Activated CD4-positive, alpha-beta T cell treated with anti-CD3 and anti-CD28 coated beads, Interleukin-2, amount 10 ng/mL, durations not matched to agents 7 days and 5 days (primary cell): ENCODE results near the gene C16orf82. TPM values are rescaled to one million over a fixed set of nuclear protein-coding genes. Genes with fewer than 3 reads are reported as not detected.
"Not testable (repeated sequence)": the region's sequence is repeated elsewhere in the genome, so short reads cannot be mapped to it uniquely, and the experiment has no call there.

Experiments
- CTCF ChIA-PET: fragments of 350-600 bp; sonication (Branson Sonifier 250); formaldehyde crosslinking; loops from one replicate; lab custom pipeline; 2021; ENCODE audit warnings: antibody characterized with exemption; lab: Charles Lee
- POLR2A ChIA-PET: fragments of 350-600 bp; sonication (Branson Sonifier 250); formaldehyde crosslinking; loops from one replicate; lab custom pipeline; 2021; ENCODE audit warnings: antibody characterized with exemption; lab: Charles Lee
- DNase-seq: peaks from one replicate; pipeline ENCODE4 v3.0.0-alpha.2; 2020
- H3K27ac Mint-ChIP-seq: one replicate; pipeline ENCODE4 v1.8.0; 2021; ENCODE audit warnings: mild to moderate bottlenecking, moderate library complexity, mixed read lengths
- H3K27me3 Mint-ChIP-seq: one replicate; pipeline ENCODE4 v1.8.0; 2021; ENCODE audit warnings: mixed read lengths
- H3K36me3 Mint-ChIP-seq: one replicate; pipeline ENCODE4 v1.8.0; 2021; ENCODE audit warnings: low read depth, mixed read lengths
- H3K4me1 Mint-ChIP-seq: one replicate; pipeline ENCODE4 v1.8.0; 2021; ENCODE audit warnings: mixed read lengths
- H3K4me3 Mint-ChIP-seq: one replicate; pipeline ENCODE4 v1.8.0; 2021; ENCODE audit warnings: mild to moderate bottlenecking, moderate library complexity, mixed read lengths
- H3K9me3 Mint-ChIP-seq: one replicate; pipeline ENCODE4 v1.8.0; 2021; ENCODE audit warnings: mixed read lengths
- total RNA-seq, 2 experiments: library from RNA; stranded (reverse); gene quantifications; one replicate each; pipeline ENCODE4 v1.2.3, GENCODE V29; 2021

C16orf82 gene
- total RNA-seq, 2 experiments from 2014 or later: not detected

GRCh38 chr16:27052007-27052406, 14.7 kb upstream of the C16orf82 start:
- H3K9me3 Mint-ChIP-seq: no peaks in the 10 kb centered on the region

GRCh38 chr16:27053996-27054395, 12.7 kb upstream of the C16orf82 start:
- ChIA-PET CTCF (interaction anchor here (0.6 kb wide), 1 partner anchor 784 kb away, joined by 3 read pairs; no protein-coding TSS in a partner anchor), POLR2A (no interaction called here)
- no peaks in the 10 kb centered on the region for H3K9me3 Mint-ChIP-seq
- no peaks in the 10 kb centered on the region for H3K36me3 Mint-ChIP-seq
- no peak overlapping the region for H3K27ac Mint-ChIP-seq
- H3K27me3 Mint-ChIP-seq: no peaks in the 10 kb centered on the region
- H3K4me1 Mint-ChIP-seq: no peaks in the 10 kb centered on the region
- H3K4me3 Mint-ChIP-seq: no peak overlapping the region
- no peak for DNase-seq

More at GRCh38 chr16:27052007-27052406, 14.7 kb upstream of the C16orf82 start:
- no peak for DNase-seq
- H3K27ac Mint-ChIP-seq: no peak overlapping the region
- POLR2A ChIA-PET: no interaction called here
- H3K4me3 Mint-ChIP-seq: no peak overlapping the region
- no peaks in the 10 kb centered on the region for H3K27me3 Mint-ChIP-seq
- H3K36me3 Mint-ChIP-seq: no peaks in the 10 kb centered on the region
- H3K4me1 Mint-ChIP-seq: no peaks in the 10 kb centered on the region
- CTCF ChIA-PET: no interaction called here

DNA sequence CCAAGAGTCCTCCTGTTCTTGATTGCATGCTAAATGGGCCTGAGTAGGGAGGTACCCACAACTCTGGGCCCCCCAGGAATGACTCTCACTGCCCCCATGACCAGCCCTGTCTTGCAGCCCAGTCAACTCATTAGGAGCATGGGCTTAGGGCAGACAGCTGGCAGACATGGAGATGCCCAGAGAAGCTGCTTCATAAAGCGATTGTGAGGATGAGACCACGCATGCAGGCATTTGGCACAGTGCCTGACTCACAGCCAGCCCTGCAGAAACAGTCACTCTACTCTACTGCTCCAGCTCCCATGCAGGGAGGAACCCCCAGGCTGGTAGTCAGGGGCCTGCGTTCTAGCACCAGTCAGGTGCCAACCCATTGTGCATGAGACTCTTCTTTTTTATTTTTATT, 8.4 kb upstream of the C16orf82 start:
- Mint-ChIP-seq H3K4me1 (no peaks in the 10 kb centered on the region), H3K4me3 (no peak overlapping the region), H3K27ac (no peak overlapping the region), H3K9me3 (no peaks in the 10 kb centered on the region), H3K36me3 (no peaks in the 10 kb centered on the region), H3K27me3 (no peaks in the 10 kb centered on the region)
- CTCF ChIA-PET: no interaction called here
- DNase-seq: no peak
- POLR2A ChIA-PET: no interaction called here

- Mint-ChIP-seq H3K9me3 (no peaks in the 10 kb centered on the region), H3K27me3 (peaks cover 3% of the 10 kb centered on the region), H3K4me1 (no peaks in the 10 kb centered on the region), H3K27ac (no peak overlapping the region), H3K36me3 (no peaks in the 10 kb centered on the region), H3K4me3 (no peak overlapping the region)
- POLR2A ChIA-PET: no interaction called here
- CTCF ChIA-PET: no interaction called here
- no peak for DNase-seq
These were observed 4.0 kb downstream of the C16orf82 start for GRCh38 chr16:27070776-27071175.

DNA sequence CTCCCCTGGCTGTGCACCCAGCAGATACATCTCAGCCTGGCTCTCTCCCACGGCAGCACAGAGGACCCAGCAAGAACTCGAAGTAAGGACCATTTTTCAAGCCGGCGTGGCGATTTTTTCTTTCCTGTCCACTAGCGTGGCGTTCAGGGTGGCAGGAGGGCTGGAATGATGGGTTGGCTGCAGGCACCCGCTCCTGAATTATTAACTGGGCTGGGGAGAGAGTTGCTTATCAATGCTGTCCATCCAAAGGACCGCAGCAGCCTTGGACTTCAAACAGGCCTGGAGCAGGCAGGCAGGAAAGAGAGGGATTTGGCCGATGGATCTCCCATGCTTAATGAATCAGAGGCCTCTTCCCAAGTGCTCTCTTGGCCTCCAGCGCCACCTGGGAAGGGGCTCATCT, 7.0 kb downstream of the C16orf82 start:
- H3K9me3 Mint-ChIP-seq: no peaks in the 10 kb centered on the region
- H3K27me3 Mint-ChIP-seq: peaks cover 8% of the 10 kb centered on the region
- no peak for DNase-seq
- H3K36me3 Mint-ChIP-seq: no peaks in the 10 kb centered on the region
- POLR2A ChIA-PET: no interaction called here
- CTCF ChIA-PET: no interaction called here
- no peak overlapping the region for H3K27ac Mint-ChIP-seq
- no peaks in the 10 kb centered on the region for H3K4me1 Mint-ChIP-seq
- no peak overlapping the region for H3K4me3 Mint-ChIP-seq

- Mint-ChIP-seq H3K27ac (no peak overlapping the region), H3K4me3 (no peak overlapping the region), H3K36me3 (no peaks in the 10 kb centered on the region), H3K4me1 (no peaks in the 10 kb centered on the region), H3K27me3 (peaks cover 12% of the 10 kb centered on the region), H3K9me3 (no peaks in the 10 kb centered on the region)
- ChIA-PET POLR2A (no interaction called here), CTCF (no interaction called here)
- no peak for DNase-seq
These were observed 14.2 kb downstream of the C16orf82 start for GRCh38 chr16:27080895-27081294.

DNA sequence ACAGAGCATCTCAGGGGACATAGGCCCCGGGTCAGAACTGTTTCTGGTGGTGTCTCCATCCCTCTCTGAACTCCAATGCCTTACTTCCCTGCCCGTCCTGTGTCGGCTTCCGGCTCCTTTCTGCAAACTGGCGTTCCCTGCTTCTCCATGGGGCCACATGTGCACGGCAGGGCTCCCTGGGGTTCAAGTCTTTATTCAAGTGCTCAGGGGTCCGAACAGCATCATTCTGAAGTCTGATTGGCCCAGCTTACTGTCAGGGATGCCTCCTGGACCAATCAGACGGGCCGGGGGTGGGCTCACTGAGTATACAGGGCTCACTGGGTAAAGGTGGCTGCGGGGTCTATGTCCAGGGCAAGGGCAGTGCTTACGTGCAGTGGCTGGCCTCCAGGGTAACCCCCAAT, 17.1 kb downstream of the C16orf82 start:
- ChIA-PET CTCF (no interaction called here), POLR2A (no interaction called here)
- Mint-ChIP-seq H3K4me1 (no peaks in the 10 kb centered on the region), H3K27ac (no peak overlapping the region), H3K27me3 (peaks cover 2% of the 10 kb centered on the region), H3K4me3 (no peak overlapping the region), H3K36me3 (no peaks in the 10 kb centered on the region), H3K9me3 (no peaks in the 10 kb centered on the region)
- DNase-seq: no peak

DNA sequence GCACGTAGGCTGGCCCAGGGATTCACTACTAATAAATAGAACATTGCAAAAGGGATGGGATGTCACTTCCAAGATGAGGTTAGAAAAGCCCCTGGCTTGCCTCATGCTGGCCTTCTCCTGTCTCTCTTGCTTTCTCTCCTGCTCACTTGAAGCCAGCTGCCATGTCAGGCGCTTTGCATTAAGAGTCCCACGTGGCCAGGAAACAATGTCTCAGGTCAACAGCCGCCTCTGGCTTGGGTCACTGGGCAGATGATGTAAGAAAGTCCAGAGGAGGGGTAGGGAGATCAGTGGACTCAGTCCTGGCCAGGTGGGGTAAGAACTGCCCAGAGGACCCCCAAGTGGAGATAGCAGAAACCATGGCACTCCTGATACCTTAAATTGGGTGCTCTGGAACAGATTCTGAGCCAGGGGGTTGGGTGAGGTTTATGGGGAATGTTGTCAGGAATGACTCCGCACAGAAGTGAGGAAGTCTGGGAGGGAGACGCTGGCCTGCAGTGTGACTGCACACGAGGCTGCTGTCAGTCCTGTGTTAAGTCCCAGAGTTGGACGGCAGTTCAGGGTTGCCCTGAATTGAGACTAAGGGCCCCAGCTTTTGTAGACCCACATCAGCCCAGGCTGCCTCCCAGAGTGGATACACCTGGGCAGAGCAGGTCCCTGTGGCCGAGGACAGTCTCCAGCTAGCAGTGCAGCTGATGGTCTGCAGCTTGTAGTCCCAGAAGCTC, 17.7 kb downstream of the C16orf82 start:
- Mint-ChIP-seq H3K27me3 (peaks cover 2% of the 10 kb centered on the region), H3K36me3 (no peaks in the 10 kb centered on the region), H3K4me1 (no peaks in the 10 kb centered on the region), H3K4me3 (no peak overlapping the region), H3K9me3 (no peaks in the 10 kb centered on the region), H3K27ac (no peak overlapping the region)
- CTCF ChIA-PET: no interaction called here
- no peak for DNase-seq
- POLR2A ChIA-PET: no interaction called here

GRCh38 chr16:27085182-27085581, 18.5 kb downstream of the C16orf82 start:
- H3K4me3 Mint-ChIP-seq: no peak overlapping the region
- DNase-seq: no peak
- no peaks in the 10 kb centered on the region for H3K9me3 Mint-ChIP-seq
- H3K36me3 Mint-ChIP-seq: no peaks in the 10 kb centered on the region
- H3K27ac Mint-ChIP-seq: no peak overlapping the region
- CTCF ChIA-PET: no interaction called here
- POLR2A ChIA-PET: no interaction called here
- H3K27me3 Mint-ChIP-seq: peaks cover 5% of the 10 kb centered on the region
- H3K4me1 Mint-ChIP-seq: no peaks in the 10 kb centered on the region

DNA sequence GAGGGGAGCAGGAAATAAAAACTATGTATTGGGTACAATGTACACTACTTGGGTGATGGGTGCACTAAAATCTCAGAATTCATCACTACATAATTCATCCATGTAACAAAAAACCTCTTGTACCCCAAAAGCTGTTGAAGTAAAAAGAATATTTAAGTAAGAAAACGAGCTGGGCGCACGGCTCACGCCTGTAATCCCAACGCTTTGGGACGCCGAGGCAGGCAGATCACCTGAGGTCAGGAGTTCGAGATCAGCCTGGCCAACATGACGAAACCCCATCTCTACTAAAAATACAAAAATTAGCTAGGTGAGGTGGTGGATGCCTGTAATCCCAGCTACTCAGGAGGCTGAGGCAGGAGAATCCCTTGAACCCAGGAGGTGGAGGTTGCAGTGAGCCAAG, 19.3 kb downstream of the C16orf82 start:
- H3K9me3 Mint-ChIP-seq, DNase-seq, H3K36me3 Mint-ChIP-seq, H3K4me3 Mint-ChIP-seq, H3K4me1 Mint-ChIP-seq, POLR2A ChIA-PET, H3K27ac Mint-ChIP-seq, CTCF ChIA-PET: not testable (repeated sequence)
- H3K27me3 Mint-ChIP-seq: peaks cover 11% of the 10 kb centered on the region

DNA sequence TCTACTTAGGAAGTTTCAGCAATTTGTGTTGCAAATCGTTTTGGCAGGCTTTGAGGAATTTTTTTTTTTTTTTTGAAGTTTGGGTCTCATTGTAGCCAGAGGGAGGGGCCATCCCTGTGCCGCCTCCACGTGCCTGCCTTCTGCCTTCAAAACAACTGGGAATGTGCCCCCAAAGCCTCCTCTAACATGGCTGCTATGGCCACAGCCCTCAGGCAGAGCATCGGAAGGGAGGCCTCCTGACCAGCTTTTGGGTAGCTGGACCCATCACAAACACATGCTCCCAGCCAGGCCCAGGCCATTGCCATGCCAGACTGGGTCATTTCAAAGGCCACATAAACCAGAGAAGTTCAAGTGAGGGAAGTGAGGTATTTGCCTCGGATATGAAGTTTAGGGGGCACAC, 21.5 kb downstream of the C16orf82 start:
- H3K27ac Mint-ChIP-seq: no peak overlapping the region
- POLR2A ChIA-PET: no interaction called here
- H3K9me3 Mint-ChIP-seq: no peaks in the 10 kb centered on the region
- no peaks in the 10 kb centered on the region for H3K4me1 Mint-ChIP-seq
- no peak overlapping the region for H3K4me3 Mint-ChIP-seq
- CTCF ChIA-PET: no interaction called here
- H3K36me3 Mint-ChIP-seq: no peaks in the 10 kb centered on the region
- no peak for DNase-seq
- H3K27me3 Mint-ChIP-seq: peaks cover 29% of the 10 kb centered on the region

DNA sequence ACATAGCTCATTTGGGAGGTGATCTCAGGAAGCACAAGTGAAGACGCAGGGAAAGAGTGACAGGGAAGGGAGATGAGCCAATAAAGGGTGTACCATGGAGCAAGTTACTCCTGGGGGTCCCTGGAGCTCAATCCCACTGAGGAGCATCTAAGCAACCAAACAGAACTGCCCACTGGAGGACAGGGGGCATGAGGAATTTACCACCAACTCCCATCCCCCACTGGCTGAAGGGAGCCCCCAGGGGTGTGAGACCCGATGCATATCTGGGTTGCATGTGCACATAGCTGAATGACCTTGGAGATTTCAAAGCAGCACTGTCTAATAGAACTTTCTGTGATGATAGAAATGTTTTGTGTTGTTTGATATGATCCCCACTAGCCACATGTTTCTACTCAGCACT, 29.6 kb downstream of the C16orf82 start:
- Mint-ChIP-seq H3K27ac (no peak overlapping the region), H3K4me1 (no peaks in the 10 kb centered on the region), H3K27me3 (peaks cover 27% of the 10 kb centered on the region), H3K36me3 (no peaks in the 10 kb centered on the region), H3K9me3 (no peaks in the 10 kb centered on the region), H3K4me3 (no peak overlapping the region)
- CTCF ChIA-PET: no interaction called here
- no peak for DNase-seq
- POLR2A ChIA-PET: no interaction called here

GRCh38 chr16:27097800-27098230, 31.1 kb downstream of the C16orf82 start:
- ChIA-PET CTCF (interaction anchor here (0.9 kb wide), 1 partner anchor 51 kb away, joined by 3 read pairs; no protein-coding TSS in a partner anchor), POLR2A (no interaction called here)
- H3K4me3 Mint-ChIP-seq: no peak overlapping the region
- H3K27me3 Mint-ChIP-seq: peaks cover 14% of the 10 kb centered on the region
- H3K27ac Mint-ChIP-seq: no peak overlapping the region
- no peaks in the 10 kb centered on the region for H3K4me1 Mint-ChIP-seq
- H3K36me3 Mint-ChIP-seq: no peaks in the 10 kb centered on the region
- no peaks in the 10 kb centered on the region for H3K9me3 Mint-ChIP-seq
- no peak for DNase-seq
